ENCODE data around the gene PTPRN2. TPM values are rescaled to one million over a fixed set of nuclear protein-coding genes. Genes with fewer than 3 reads are reported as not detected.

PTPRN2 gene
- total RNA-seq, 2 donors from 2014 or later = 30.3 to 40.7 TPM

- intact Hi-C loops (cut with DNase I, micrococcal nuclease) = no loop called here
- DNase-seq (no peak), ATAC-seq (no peak)
Observed at GRCh38 chr7:157973971-157974677, 613.5 kb downstream of the PTPRN2 start.

GRCh38 chr7:157972914-157973313, 614.7 kb downstream of the PTPRN2 start:
- DNase-seq (no peak), ATAC-seq (no peak)
- intact Hi-C loops (cut with DNase I, micrococcal nuclease) = no loop called here

- ATAC-seq = no peak
- intact Hi-C loops (cut with DNase I, micrococcal nuclease) = no loop called here
- no peak for DNase-seq
Observed at GRCh38 chr7:157971501-157971900, 616.1 kb downstream of the PTPRN2 start.

GRCh38 chr7:157970744-157971143, 616.9 kb downstream of the PTPRN2 start:
- no peak for ATAC-seq
- DNase-seq = no peak
- intact Hi-C loops (cut with DNase I, micrococcal nuclease) = no loop called here

GRCh38 chr7:157969995-157970394, 617.6 kb downstream of the PTPRN2 start:
- intact Hi-C loops (cut with DNase I, micrococcal nuclease) = no loop called here
- ATAC-seq (no peak), DNase-seq (no peak)

GRCh38 chr7:157966490-157966889, 621.1 kb downstream of the PTPRN2 start:
- ATAC-seq (no peak), DNase-seq (no peak)
- intact Hi-C loops (cut with DNase I, micrococcal nuclease) = no loop called here

GRCh38 chr7:157964521-157964920, 623.1 kb downstream of the PTPRN2 start:
- intact Hi-C loops (cut with DNase I, micrococcal nuclease) = no loop called here
- ATAC-seq (no peak), DNase-seq (no peak)

- DNase-seq = no peak
- no peak for ATAC-seq
Observed at GRCh38 chr7:157964016-157964415, 623.6 kb downstream of the PTPRN2 start.

GRCh38 chr7:157963526-157963925, 624.1 kb downstream of the PTPRN2 start:
- ATAC-seq (no peak), DNase-seq (no peak)

More at GRCh38 chr7:157964016-157964415, 623.6 kb downstream of the PTPRN2 start:
- intact Hi-C loops (cut with DNase I, micrococcal nuclease) = no loop called here

GRCh38 chr7:157962458-157963306, 624.9 kb downstream of the PTPRN2 start:
- no peak for DNase-seq
- intact Hi-C loops (cut with DNase I, micrococcal nuclease) = no loop called here
- ATAC-seq = no peak

More at GRCh38 chr7:157963526-157963925, 624.1 kb downstream of the PTPRN2 start:
- intact Hi-C loops (cut with DNase I, micrococcal nuclease) = no loop called here

- ATAC-seq = no peak
- intact Hi-C loops (cut with DNase I, micrococcal nuclease) = no loop called here
- DNase-seq = no peak
Observed at GRCh38 chr7:157961731-157962457, 625.7 kb downstream of the PTPRN2 start.

GRCh38 chr7:157955348-157955999, 632.1 kb downstream of the PTPRN2 start:
- no peak for ATAC-seq
- no peak for DNase-seq

GRCh38 chr7:157954901-157955300, 632.7 kb downstream of the PTPRN2 start:
- intact Hi-C loops (cut with DNase I, micrococcal nuclease) = no loop called here
- ATAC-seq = no peak
- DNase-seq = no peak

More at GRCh38 chr7:157955348-157955999, 632.1 kb downstream of the PTPRN2 start:
- intact Hi-C loops (cut with DNase I, micrococcal nuclease) = no loop called here

GRCh38 chr7:157952841-157953645, 634.6 kb downstream of the PTPRN2 start:
- no peak for ATAC-seq
- no peak for DNase-seq
- intact Hi-C loops (cut with DNase I, micrococcal nuclease) = no loop called here

GRCh38 chr7:157952050-157952667, 635.5 kb downstream of the PTPRN2 start:
- no peak for ATAC-seq
- intact Hi-C loops (cut with DNase I, micrococcal nuclease) = no loop called here
- no peak for DNase-seq

- ATAC-seq = no peak
- DNase-seq = no peak
- intact Hi-C loops (cut with DNase I, micrococcal nuclease) = no loop called here
Observed at GRCh38 chr7:157951300-157952049, 636.1 kb downstream of the PTPRN2 start.

GRCh38 chr7:157949711-157950110, 637.9 kb downstream of the PTPRN2 start:
- intact Hi-C loops (cut with DNase I, micrococcal nuclease) = no loop called here
- DNase-seq = no peak
- no peak for ATAC-seq
